HG02759 (cell line): Measurements from ENCODE around the gene HUS1B.
"Not testable (repeated sequence)": the region's sequence is repeated elsewhere in the genome, so short reads cannot be mapped to it uniquely, and the experiment has no call there.

Experiments used
- ATAC-seq: cut with Tn5 transposase; IDR thresholded peaks from one replicate; pipeline ENCODE4 v1.9.1; 2021; ENCODE audit warnings: mild to moderate bottlenecking, moderate library complexity; ENCODE audit not compliant: unreplicated experiment

Gene HUS1B

GRCh38 chr6:656460-657252, at the start of gene HUS1B:
TSS of gene HUS1B (minus strand) at chr6:657100. CDS start at chr6:656944, 156 bp downstream.
- ATAC-seq = no peak

DNA sequence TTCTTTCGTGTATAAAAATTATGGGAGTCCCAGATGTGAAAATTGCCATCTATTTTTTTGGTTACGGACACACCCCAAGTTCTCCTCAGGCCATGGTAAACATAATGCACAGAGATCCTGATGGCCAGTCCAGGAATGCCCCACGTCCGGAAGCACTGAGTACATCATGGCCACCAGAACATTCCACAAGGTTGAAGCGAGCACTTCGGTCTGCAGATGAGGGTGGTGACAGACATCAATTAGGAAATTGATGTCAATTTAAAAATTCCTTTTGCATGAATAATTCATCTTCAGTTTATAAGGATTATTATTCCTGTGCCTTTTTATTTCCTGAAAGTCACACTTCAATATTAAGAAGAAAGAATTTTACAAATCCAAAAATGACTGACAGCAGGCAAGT, 49.2 kb upstream of the HUS1B start:
- ATAC-seq = no peak

GRCh38 chr6:705047-705446, 48.1 kb upstream of the HUS1B start:
- ATAC-seq = no peak

DNA sequence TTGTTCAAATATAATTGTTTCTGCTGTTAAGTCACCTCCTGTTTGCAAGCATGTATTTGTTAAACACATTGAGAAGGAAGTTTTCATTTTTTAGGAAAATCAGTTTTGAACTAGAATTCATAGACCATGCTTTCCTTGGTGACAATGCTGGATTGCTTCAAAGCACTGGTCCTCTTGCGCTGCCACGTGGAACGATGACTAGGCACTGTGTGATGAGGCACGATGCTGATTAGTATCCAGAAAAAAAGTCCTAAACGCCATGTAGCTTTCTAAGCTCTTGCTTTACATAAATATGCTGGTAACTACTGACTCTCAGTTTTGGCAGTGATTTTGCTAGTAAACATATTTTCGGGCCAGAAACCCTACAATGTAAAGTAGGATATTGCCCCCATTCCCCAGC, 47.1 kb upstream of the HUS1B start:
- ATAC-seq = no peak

- no peak for ATAC-seq
Observed at GRCh38 chr6:703552-703951, 46.7 kb upstream of the HUS1B start.

GRCh38 chr6:701700-702479, 45.0 kb upstream of the HUS1B start:
- no peak for ATAC-seq

- no peak for ATAC-seq
Observed at GRCh38 chr6:701215-701614, 44.3 kb upstream of the HUS1B start.

GRCh38 chr6:700490-700889, 43.6 kb upstream of the HUS1B start:
- ATAC-seq = no peak

GRCh38 chr6:699319-699718, 42.4 kb upstream of the HUS1B start:
- ATAC-seq = no peak

DNA sequence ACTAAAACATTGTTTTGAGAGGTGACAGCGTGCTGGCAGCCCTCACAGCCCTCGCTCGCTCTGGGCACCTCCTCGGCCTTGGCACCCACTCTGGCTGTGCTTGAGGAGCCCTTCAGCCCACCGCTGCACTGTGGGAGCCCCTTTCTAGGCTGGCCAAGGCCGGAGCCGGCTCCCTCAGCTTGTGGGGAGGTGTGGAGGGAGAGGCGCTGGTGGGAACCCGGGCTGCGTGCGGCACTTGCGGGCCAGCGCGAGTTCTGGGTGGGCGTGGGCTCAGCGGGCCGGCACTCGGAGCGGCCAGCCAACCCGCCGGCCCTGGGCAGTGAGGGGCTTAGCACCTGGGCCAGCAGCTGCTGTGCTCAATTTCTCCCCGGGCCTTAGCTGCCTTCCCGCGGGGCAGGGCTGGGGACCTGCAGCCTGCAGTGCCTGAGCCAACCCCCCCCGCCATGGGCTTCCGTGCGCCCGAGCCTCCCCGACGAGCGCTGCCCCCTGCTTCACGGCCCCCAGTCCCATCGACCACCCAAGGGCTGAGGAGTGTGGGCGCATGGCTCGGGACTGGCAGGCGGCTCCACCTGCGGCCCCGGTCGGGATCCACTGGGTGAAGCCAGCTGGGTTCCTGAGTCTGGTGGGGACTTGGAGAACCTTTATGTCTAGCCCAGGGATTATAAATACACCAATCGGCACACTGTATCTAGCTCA, 37.7 kb upstream of the HUS1B start:
- not testable (repeated sequence) for ATAC-seq

GRCh38 chr6:693723-694009, 36.8 kb upstream of the HUS1B start:
- ATAC-seq = no peak

DNA sequence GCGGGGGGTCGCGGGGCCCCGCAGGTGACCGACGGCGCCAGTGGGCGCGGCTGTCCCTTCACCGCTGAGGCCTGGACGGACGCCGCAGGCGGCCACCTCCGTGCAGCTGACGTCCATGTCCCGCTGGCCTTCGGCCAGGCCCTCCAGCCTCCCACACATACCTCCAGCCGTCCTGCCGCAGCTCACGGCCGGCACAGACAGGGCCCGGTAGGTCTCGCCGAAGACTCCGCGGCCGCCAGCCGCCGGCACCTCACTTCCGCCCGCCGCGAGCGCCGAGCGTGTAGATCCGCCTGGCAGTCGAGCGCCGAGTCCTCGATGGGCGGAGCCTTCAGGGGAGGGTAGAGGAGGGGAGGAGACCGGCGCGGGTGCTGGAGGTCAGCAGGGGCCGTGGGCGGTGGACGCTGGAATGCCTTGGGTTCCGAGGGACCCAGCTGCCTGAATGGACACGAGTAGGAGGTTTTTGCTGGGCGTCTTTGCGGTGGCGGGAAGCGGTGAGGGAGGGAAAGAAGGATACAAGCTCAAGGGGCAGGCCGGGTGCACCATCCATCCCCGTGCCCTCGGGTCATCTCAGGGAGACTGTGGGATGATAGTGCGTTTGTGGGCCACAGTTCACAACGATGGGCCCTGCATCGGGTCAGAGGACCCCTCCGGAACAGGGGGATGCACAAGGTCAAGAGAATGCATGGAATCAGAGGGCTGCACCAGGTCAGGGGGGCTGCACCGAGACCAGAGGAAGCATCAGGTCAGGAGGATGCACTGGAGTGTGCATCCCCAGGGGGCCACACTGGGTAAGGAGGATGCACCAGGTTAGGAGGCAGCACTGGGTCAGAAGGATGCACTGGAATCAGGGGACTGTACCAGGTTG, 36.2 kb upstream of the HUS1B start, which contains the start of gene EXOC2:
EXOC2 (minus strand) TSS at position 282 of the 865 bp plus-strand sequence. CDS start 55,321 bp downstream, outside the sequence.
- peak; percentile 93 for ATAC-seq

- ATAC-seq = peak; percentile 83
Observed at GRCh38 chr6:692356-692851, 35.5 kb upstream of the HUS1B start.

DNA sequence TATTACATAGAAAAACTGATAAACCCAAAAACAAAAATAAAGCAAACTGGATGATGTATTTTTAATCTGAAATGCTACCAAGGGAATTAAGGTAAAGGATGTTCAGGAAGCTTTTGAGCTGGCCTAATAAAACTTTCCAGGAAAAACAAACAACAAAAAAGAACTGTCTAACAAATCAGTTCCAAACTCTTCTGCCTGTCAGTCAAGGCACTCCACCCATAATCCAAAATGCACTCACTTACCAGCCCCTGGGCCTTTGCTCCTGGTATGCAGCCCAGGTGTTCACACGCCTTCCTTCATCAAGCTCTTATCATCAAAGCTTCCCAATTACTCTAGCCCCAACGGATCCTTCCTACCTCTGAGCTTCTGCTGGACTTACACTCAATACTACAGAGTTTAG, 32.3 kb upstream of the HUS1B start:
- no peak for ATAC-seq

GRCh38 chr6:686497-686896, 29.6 kb upstream of the HUS1B start:
- no peak for ATAC-seq

GRCh38 chr6:684831-685636, 28.1 kb upstream of the HUS1B start:
- peak; percentile 73 for ATAC-seq

GRCh38 chr6:683742-684440, 27.0 kb upstream of the HUS1B start:
- peak; percentile 42 for ATAC-seq

DNA sequence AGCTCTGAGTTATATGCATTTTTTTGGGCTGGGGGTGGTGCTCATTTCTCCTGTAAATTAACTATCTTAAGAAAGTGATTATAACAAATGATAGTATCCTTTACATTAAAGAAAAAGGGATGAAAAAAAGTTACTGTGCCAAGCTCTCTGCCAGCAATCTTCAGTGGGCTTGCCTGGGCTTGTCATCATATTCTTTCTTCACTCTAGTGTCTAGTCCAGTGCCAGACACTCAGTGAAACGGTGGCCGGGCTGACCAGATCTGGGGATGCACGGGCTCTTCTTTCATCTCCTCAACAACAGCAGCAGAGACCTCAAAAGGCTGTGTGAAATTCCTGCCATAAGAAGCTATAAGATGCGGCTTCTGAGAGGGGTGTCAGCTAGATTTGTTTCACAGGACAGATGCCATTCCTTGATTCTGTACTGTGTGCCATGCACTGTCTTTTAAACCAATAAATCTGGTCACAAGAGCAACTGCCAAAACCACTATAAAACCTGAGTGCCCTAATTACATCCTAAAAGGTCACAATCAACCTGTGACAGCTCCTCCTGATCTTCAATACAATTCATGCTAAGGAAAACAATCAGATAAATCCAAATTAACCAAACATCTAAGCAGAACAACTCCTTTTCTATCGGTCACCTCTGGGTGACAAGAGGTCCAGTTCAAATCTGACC, 23.9 kb upstream of the HUS1B start:
- ATAC-seq = no peak

- no peak for ATAC-seq
Observed at GRCh38 chr6:680251-680650, 23.4 kb upstream of the HUS1B start.
